Lower leg skin (tissue), 3 donors: ENCODE results near the gene ZDHHC14.

Experiments used
- CTCF ChIP-seq, 3 donors: fragments of 450-650 bp; IDR thresholded peaks; one replicate each; pipeline ENCODE4 v1.5.1; 2016; ENCODE audit warnings: antibody characterized with exemption in 3 of 3, mild to moderate bottlenecking in 3 of 3, moderate library complexity in 2 of 3
- POLR2A ChIP-seq, 2 donors: fragments of 450-650 bp; IDR thresholded peaks; one replicate each; pipeline ENCODE4 v1.6.1; 2016 to 2017; ENCODE audit warnings: antibody characterized with exemption in 2 of 2, mild to moderate bottlenecking in 1 of 2, moderate library complexity in 1 of 2

- no peak for TF ChIP-seq CTCF (IDR thresholded peaks at IDR 0.05)
- no peak for TF ChIP-seq POLR2A (IDR thresholded peaks at IDR 0.05)
Measured at GRCh38 chr6:157333537-157333936, 47.5 kb upstream of the ZDHHC14 start.
